ENCODE results near the gene TIMM23. TPM values are rescaled to one million over a fixed set of nuclear protein-coding genes. Genes with fewer than 3 reads are reported as not detected.

The TIMM23 gene
- total and polyA plus RNA-seq, 2 of the 4 experiments (the other 2 are of a cell fraction) = 82.4 to 86.2 TPM

GRCh38 chr10:46046261-46046660, 74.0 kb downstream of the TIMM23 start, which contains the start of gene MSMB:
MSMB (minus strand) TSS chr10:46046269; CDS start chr10:46046237, 32 bp downstream.
- Histone ChIP-seq H3K36me3 (ENCODE audit: control insufficient read depth, insufficient read depth, low read length) (no peaks in the 10 kb centered on the region), H3K14ac (replicated peaks; ENCODE audit: low read depth, low read length) (no peak within 1 kb of the TSS), H3K4ac (ENCODE audit: low read depth, low read length) (no peak within 1 kb of the TSS), H2BK5ac (ENCODE audit: low read depth, low read length, poor library complexity, severe bottlenecking) (no peak within 1 kb of the TSS), H2AFZ (replicated peaks; ENCODE audit: low read length, poor library complexity) (no peak within 1 kb of the TSS), H4K91ac (ENCODE audit: insufficient read depth, low read depth, low read length) (no peak within 1 kb of the TSS), H4K8ac (ENCODE audit: low read depth in 2 of 2, low read length in 2 of 2) (no peak within 1 kb of the TSS), H3K56ac (ENCODE audit: extremely low read depth, insufficient read depth, low read length) (no peak within 1 kb of the TSS), H3K18ac (ENCODE audit: low read depth, low read length) (no peak within 1 kb of the TSS), H2BK15ac (ENCODE audit: low read depth, low read length) (no peak within 1 kb of the TSS), H2AK9ac (replicated peaks; ENCODE audit: low read depth, low read length, poor library complexity) (no peak within 1 kb of the TSS), H3K4me3 (ENCODE audit: insufficient read depth, low read depth, low read length) (no peak within 1 kb of the TSS), H3K9ac (ENCODE audit: low read depth, low read length) (no peak within 1 kb of the TSS), H4K20me1 (ENCODE audit: insufficient read depth, low read length) (no peaks in the 10 kb centered on the region), H3K4me1 (ENCODE audit: control insufficient read depth, insufficient read depth, low read length) (no peaks in the 10 kb centered on the region), H3K79me1 (ENCODE audit: low read depth in 1 of 2, low read length in 2 of 2) (no peaks in the 10 kb centered on the region), H2BK120ac (ENCODE audit: low read depth, low read length) (no peak within 1 kb of the TSS), H3K9me1 (ENCODE audit: insufficient read depth, low read length) (no peaks in the 10 kb centered on the region), H3K27me3 (ENCODE audit: control insufficient read depth, insufficient read depth, low read length) (peaks cover 33% of the 10 kb centered on the region), H3K27ac (ENCODE audit: insufficient read depth, low read length) (no peak within 1 kb of the TSS), H2AK5ac (ENCODE audit: low read depth, low read length) (no peak within 1 kb of the TSS), H2BK20ac (ENCODE audit: low read depth, low read length) (no peak within 1 kb of the TSS), H3K23ac (ENCODE audit: low read depth, low read length) (no peak within 1 kb of the TSS), H3K9me3 (ENCODE audit: control insufficient read depth, insufficient read depth, low read length) (no peaks in the 10 kb centered on the region), H4K5ac (ENCODE audit: low read depth, low read length) (no peak within 1 kb of the TSS), H3K4me2 (ENCODE audit: low read depth, low read length) (no peak within 1 kb of the TSS)
- in situ Hi-C loops (cut with MboI; ENCODE audit: low sequenced_read_pairs) (no loop called here), intact Hi-C loops (cut with micrococcal nuclease) (no loop called here), dilution Hi-C loops (cut with HindIII; ENCODE audit: low sequenced_read_pairs, unreplicated experiment) (no loop called here)
- ATAC-seq (ENCODE audit: low read depth) (no peak), DNase-seq (no peak)
- TF ChIP-seq POLR2A (IDR thresholded peaks at IDR 0.05; ENCODE audit: low read depth, low read length) (no peak), MAZ (IDR thresholded peaks at IDR 0.05; ENCODE audit: borderline replicate concordance, low read depth, low read length) (no peak), RCOR1 (IDR thresholded peaks at IDR 0.05; ENCODE audit: insufficient replicate concordance, low read length) (no peak), BHLHE40 (IDR thresholded peaks at IDR 0.05; ENCODE audit: low read depth, low read length) (no peak), MXI1 (IDR thresholded peaks at IDR 0.05; ENCODE audit: borderline replicate concordance, low read depth, low read length) (no peak), NFE2L2 (IDR thresholded peaks at IDR 0.05; ENCODE audit: low read depth, low read length) (no peak), CHD1 (IDR thresholded peaks at IDR 0.05; ENCODE audit: low read depth, low read length) (no peak), FOS (IDR thresholded peaks at IDR 0.05; ENCODE audit: low read depth, low read length) (no peak), RFX5 (IDR thresholded peaks at IDR 0.05; ENCODE audit: low read depth, low read length) (no peak), CEBPB (IDR thresholded peaks at IDR 0.05; ENCODE audit: low read depth, low read length) (no peak), RAD21 (IDR thresholded peaks at IDR 0.05; ENCODE audit: low read length) (no peak), SMC3 (IDR thresholded peaks at IDR 0.05; ENCODE audit: low read depth, low read length) (no peak)
- TF ChIP-seq, protein P1, sequence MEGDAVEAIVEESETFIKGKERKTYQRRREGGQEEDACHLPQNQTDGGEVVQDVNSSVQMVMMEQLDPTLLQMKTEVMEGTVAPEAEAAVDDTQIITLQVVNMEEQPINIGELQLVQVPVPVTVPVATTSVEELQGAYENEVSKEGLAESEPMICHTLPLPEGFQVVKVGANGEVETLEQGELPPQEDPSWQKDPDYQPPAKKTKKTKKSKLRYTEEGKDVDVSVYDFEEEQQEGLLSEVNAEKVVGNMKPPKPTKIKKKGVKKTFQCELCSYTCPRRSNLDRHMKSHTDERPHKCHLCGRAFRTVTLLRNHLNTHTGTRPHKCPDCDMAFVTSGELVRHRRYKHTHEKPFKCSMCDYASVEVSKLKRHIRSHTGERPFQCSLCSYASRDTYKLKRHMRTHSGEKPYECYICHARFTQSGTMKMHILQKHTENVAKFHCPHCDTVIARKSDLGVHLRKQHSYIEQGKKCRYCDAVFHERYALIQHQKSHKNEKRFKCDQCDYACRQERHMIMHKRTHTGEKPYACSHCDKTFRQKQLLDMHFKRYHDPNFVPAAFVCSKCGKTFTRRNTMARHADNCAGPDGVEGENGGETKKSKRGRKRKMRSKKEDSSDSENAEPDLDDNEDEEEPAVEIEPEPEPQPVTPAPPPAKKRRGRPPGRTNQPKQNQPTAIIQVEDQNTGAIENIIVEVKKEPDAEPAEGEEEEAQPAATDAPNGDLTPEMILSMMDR (conservative IDR thresholded peaks at IDR 0.05; ENCODE audit: low read depth, low read length) = no peak
- TF ChIP-seq, protein P2, sequence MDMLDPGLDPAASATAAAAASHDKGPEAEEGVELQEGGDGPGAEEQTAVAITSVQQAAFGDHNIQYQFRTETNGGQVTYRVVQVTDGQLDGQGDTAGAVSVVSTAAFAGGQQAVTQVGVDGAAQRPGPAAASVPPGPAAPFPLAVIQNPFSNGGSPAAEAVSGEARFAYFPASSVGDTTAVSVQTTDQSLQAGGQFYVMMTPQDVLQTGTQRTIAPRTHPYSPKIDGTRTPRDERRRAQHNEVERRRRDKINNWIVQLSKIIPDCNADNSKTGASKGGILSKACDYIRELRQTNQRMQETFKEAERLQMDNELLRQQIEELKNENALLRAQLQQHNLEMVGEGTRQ (IDR thresholded peaks at IDR 0.05; ENCODE audit: low read depth, low read length) = no peak
- TF ChIP-seq, protein P3, sequence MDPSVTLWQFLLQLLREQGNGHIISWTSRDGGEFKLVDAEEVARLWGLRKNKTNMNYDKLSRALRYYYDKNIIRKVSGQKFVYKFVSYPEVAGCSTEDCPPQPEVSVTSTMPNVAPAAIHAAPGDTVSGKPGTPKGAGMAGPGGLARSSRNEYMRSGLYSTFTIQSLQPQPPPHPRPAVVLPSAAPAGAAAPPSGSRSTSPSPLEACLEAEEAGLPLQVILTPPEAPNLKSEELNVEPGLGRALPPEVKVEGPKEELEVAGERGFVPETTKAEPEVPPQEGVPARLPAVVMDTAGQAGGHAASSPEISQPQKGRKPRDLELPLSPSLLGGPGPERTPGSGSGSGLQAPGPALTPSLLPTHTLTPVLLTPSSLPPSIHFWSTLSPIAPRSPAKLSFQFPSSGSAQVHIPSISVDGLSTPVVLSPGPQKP (IDR thresholded peaks at IDR 0.05; ENCODE audit: borderline replicate concordance, low read depth, low read length) = no peak
- ChIA-PET POLR2A (ENCODE audit: unreplicated experiment) (no interaction called here), CTCF (no interaction called here)
- WGBS, 2 experiments (ENCODE audit: extremely low coverage in 2 of 2, insufficient read length in 1 of 2) = no CpG with 5 or more reads among the region's 7 CpGs
- no TSS peak for BruUV-seq (replicated peaks)
